Measurements from ENCODE around the gene KHDC3L. TPM values are rescaled to one million over a fixed set of nuclear protein-coding genes. Genes with fewer than 3 reads are reported as not detected.

KHDC3L gene
- total and polyA plus RNA-seq, 2 of the 13 experiments (the other 11 are each of a cell fraction or from before 2014, with no cell fraction given), result not detected

GRCh38 chr6:73413102-73413501 lies 50.6 kb downstream of the KHDC3L start:
- no peaks in the 10 kb centered on the region for H3K79me2 ChIP-seq (ENCODE audit: insufficient read depth, low read length)
- no peaks in the 10 kb centered on the region for H3K9me3 ChIP-seq (ENCODE audit: low read length)
- POLR2A ChIA-PET, result no interaction called here
- no peak overlapping the region for H3K4me2 ChIP-seq (ENCODE audit: low read depth, low read length)
- no peak for ATAC-seq
- no peaks in the 10 kb centered on the region for H4K20me1 ChIP-seq (ENCODE audit: insufficient read depth, low read length)
- no peak for DNase-seq (ENCODE audit: low spot score)
- H3K27ac ChIP-seq (ENCODE audit: extremely low read length, insufficient read depth, low read length), result no peak overlapping the region
- intact Hi-C loops (cut with micrococcal nuclease; ENCODE audit: unreplicated experiment) (no loop called here), in situ Hi-C loops (cut with HindIII; ENCODE audit: extremely low pct_ligation_motif_present, low pct_unique_long_range_greater_than_20kb) (no loop called here)
- no peak overlapping the region for H3K9ac ChIP-seq (ENCODE audit: insufficient read depth, low read depth, low read length)
- CTCF ChIA-PET (ENCODE audit: low intra/inter-chr PET ratio, low total read pairs), result no interaction called here
- H3K4me3 ChIP-seq (replicated peaks in 1 of 3; ENCODE audit: insufficient read depth in 1 of 3, low read depth in 2 of 3, low read length in 3 of 3), result no peak overlapping the region
- H3K27me3 ChIP-seq (ENCODE audit: control insufficient read depth in 1 of 2, insufficient read depth in 2 of 2, low read length in 2 of 2), result peaks cover 0 to 7% of the 10 kb centered on the region in 2 experiments; a peak in 1 of 5 replicates
- no peak for TF ChIP-seq ZNF597 (CRISPR knock-in tag; IDR thresholded peaks at IDR 0.05)
- TF ChIP-seq ZFP82 (CRISPR knock-in tag; IDR thresholded peaks at IDR 0.05; ENCODE audit: borderline replicate concordance), result no peak
- no TSS peak for BruUV-seq (replicated peaks)
- peaks cover 9% of the 10 kb centered on the region; the same call in 1 of the 2 replicates for H3K4me1 ChIP-seq (ENCODE audit: insufficient read depth, low read length)
- no peaks in the 10 kb centered on the region for H3K36me3 ChIP-seq (replicated peaks in 1 of 2; ENCODE audit: control insufficient read depth in 1 of 2, insufficient read depth in 2 of 2, low read length in 2 of 2)
- FAIRE-seq, result no peak
- WGBS (ENCODE audit: low lambda C conversion rate), result 98% methylated on average over 3 of the region's 3 CpGs
- no peak overlapping the region for H2AFZ ChIP-seq (ENCODE audit: low read length)

Small RNA genes lying within 50 kb of the gene (small RNA-seq; reads per million reads assigned to genes)
- 0 reads per million in 3 experiments for gene RPL39P3 (ENCODE audit: insufficient read depth in 2 of 3, insufficient read length in 3 of 3, low read depth in 2 of 3, low replicate concordance in 1 of 3)

Other genes with a start within 250 kb of the KHDC3L start
- gene KHDC1L, start 137.2 kb upstream of the KHDC3L start, total RNA-seq (2016; rRNA removed; fragmentation: Illumina TruSeq; extraction: Trizol), result not detected in 2 replicates
- not detected in 2 replicates for gene KHDC1L, start 137.2 kb upstream of the KHDC3L start, polyA plus RNA-seq (2011; rRNA removed)
- gene KHDC1, start 99.5 kb upstream of the KHDC3L start, total RNA-seq (2016; rRNA removed; fragmentation: Illumina TruSeq; extraction: Trizol), result not detected in 2 replicates
- gene KHDC1, start 99.5 kb upstream of the KHDC3L start, polyA plus RNA-seq (2011; rRNA removed), result not detected in 2 replicates
- gene DPPA5, start 8.4 kb upstream of the KHDC3L start, total RNA-seq (2016; rRNA removed; fragmentation: Illumina TruSeq; extraction: Trizol), result not detected in 2 replicates
- not detected in 2 replicates for gene DPPA5, start 8.4 kb upstream of the KHDC3L start, polyA plus RNA-seq (2011; rRNA removed)
- gene OOEP, start 7.2 kb downstream of the KHDC3L start, total RNA-seq (2016; rRNA removed; fragmentation: Illumina TruSeq; extraction: Trizol), result not detected in 2 replicates
- gene OOEP, start 7.2 kb downstream of the KHDC3L start, polyA plus RNA-seq (2011; rRNA removed), result not detected in 2 replicates
- gene DDX43, start 32.2 kb downstream of the KHDC3L start, total RNA-seq (2016; rRNA removed; fragmentation: Illumina TruSeq; extraction: Trizol), result not detected in 2 replicates
- gene DDX43, start 32.2 kb downstream of the KHDC3L start, polyA plus RNA-seq (2011; rRNA removed), result not detected in 2 replicates
- 0.07 TPM in 1 of 2 replicates, not detected in the other for gene CGAS, start 89.6 kb downstream of the KHDC3L start, total RNA-seq (2016; rRNA removed; fragmentation: Illumina TruSeq; extraction: Trizol)
- 0.03 and 0.04 TPM in 2 replicates for gene CGAS, start 89.6 kb downstream of the KHDC3L start, polyA plus RNA-seq (2011; rRNA removed)
- 31.9 and 45.3 TPM in 2 replicates for gene MTO1, start 99.1 kb downstream of the KHDC3L start, total RNA-seq (2016; rRNA removed; fragmentation: Illumina TruSeq; extraction: Trizol)
- 20.1 and 21.1 TPM in 2 replicates for gene MTO1, start 99.1 kb downstream of the KHDC3L start, polyA plus RNA-seq (2011; rRNA removed)
- gene EEF1A1, start 158.4 kb downstream of the KHDC3L start, total RNA-seq (2016; rRNA removed; fragmentation: Illumina TruSeq; extraction: Trizol), result 13,726 and 19,145 TPM in 2 replicates
- gene EEF1A1, start 158.4 kb downstream of the KHDC3L start, polyA plus RNA-seq (2011; rRNA removed), result 14,480 and 17,172 TPM in 2 replicates